Glomerular endothelial cell (primary cell): ENCODE results near the gene ITPR2. TPM values are rescaled to one million over a fixed set of nuclear protein-coding genes. Genes with fewer than 3 reads are reported as not detected.
"Not testable (repeated sequence)": the region's sequence is repeated elsewhere in the genome, so short reads cannot be mapped to it uniquely, and the experiment has no call there.

Experiments used
- DNase-seq: peaks from one replicate; pipeline ENCODE4 v3.0.0-alpha.2; 2011; ENCODE audit warnings: low read depth, low spot score; ENCODE audit errors: extremely low read depth
- total RNA-seq: library from RNA; depleted of rRNA; stranded (reverse); fragments of >200 nt; gene quantifications from 2 replicates; pipeline ENCODE4 v1.2.3, GENCODE V29; 2015

ITPR2 gene
- total RNA-seq, 1 donor from 2014 or later, result 39.7 TPM

DNA sequence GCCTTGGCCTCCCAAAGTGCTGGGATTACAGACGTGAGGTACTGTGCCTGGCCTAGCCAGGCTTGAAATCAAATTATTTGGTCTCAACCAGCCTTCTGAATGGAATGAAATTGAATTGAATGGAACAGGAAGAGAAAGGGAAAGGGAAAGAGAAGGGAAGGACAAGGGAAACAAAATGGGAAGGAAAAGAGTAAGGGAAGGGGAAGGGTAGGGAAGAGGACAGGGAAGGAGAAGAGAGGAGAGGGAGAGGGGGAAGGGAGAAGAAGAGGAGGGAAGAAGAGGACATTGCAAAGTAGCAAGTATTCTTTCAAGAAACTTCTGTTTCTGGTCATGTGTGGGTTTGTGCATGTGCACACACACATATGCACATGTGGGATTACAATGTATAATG is 97.8 kb downstream of the ITPR2 start:
- no peak for DNase-seq

- DNase-seq, result no peak
Observed at GRCh38 chr12:26734510-26735248, 98.3 kb downstream of the ITPR2 start.

DNA sequence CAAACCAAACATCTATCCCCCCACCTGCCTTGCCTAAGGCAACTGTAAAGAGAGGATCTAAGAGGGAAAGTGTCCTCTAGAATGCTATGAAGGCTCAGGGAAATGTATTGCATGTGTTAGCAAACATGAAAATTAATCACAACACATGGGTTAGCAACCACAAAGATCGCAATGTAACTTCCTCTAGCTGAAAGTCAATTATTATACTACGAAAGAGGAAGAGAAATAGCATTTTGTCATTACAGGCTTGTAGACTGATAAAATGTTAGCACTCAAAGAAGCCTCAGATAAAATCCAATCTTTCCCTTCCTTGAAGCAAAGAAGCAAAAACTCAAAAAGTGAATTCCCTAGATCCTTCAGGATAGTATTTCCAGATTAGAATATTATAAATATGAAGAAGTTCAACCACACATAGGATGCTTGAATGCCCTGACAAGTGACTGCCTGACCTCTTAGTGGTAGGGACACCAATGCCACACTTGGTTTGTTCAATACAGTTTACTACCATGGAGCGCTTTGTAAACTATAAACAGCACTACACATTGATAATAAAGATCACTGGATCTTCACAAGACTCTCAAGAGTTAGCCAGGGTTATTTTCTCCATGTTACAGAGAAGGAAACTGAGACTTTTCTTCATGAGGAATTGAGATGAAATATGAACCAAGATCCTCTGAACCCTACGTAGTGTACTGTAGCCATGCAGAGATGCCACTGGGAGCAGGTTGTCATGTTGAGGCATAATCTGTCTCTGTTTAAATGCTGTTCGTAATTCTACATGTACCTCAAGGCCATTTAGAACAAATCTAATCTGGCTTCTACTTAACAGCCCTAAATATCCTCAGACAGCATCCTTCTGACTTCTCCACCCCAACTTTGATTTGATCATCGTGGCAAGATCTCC is 100.7 kb downstream of the ITPR2 start:
- no peak for DNase-seq

- DNase-seq, result peak; percentile 69
Observed at GRCh38 chr12:26730481-26731350, 102.3 kb downstream of the ITPR2 start.

- not testable (repeated sequence) for DNase-seq
Observed at GRCh38 chr12:26729137-26729671, 103.8 kb downstream of the ITPR2 start.

- DNase-seq, result no peak
Observed at GRCh38 chr12:26728205-26729050, 104.6 kb downstream of the ITPR2 start.

DNA sequence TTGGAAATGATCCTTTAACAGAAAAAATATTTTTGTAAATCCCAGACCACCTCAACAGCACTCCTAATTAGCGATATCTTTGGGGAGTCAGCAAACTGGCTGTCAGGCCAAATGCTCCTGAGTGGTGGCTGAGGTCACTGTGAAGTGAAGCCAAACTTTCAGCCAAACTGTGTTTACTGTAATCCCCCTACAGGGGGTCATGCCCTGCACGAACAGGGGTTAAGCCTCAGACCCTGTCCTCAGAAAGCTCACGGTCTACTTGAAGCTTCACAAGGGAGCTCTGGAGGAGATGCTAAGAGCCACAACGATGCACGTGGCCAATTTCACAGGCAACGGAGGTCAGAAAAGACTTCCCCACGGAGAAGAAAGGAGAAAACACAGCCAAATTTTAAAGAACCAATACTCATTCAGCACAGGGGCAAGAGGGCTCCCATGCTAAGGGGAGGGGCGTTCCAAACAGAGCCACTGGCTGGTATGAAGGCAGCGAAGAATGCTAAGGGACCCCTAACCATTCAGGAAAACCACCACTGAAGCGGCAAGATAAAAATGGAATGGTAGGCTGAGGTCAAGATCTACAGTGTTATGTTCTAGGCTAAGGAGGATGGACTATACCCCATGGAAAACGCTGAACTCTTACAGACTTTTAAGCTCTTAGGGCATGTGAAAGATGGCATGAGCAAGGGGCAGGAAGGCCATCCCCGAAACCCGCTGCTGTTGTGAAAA is 105.4 kb downstream of the ITPR2 start:
- DNase-seq, result no peak

DNA sequence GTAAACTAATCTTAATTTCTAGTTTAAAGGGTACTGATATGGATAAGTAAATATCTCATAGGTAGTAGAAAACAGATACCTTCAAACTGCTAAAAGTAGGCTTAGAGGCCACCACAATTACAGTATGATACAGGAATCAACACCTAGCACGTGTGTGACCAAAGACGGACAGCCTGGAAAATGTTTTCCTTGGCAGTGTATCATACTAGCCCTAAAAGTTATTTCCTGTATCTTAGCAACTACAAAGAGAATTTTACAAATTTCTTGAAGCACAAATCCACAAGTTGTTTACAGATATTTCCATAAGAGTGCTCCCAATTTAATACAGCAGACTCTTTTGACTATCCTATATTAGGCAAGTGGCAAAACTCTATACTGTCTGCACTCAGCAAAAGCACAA is 106.0 kb downstream of the ITPR2 start:
- no peak for DNase-seq

DNA sequence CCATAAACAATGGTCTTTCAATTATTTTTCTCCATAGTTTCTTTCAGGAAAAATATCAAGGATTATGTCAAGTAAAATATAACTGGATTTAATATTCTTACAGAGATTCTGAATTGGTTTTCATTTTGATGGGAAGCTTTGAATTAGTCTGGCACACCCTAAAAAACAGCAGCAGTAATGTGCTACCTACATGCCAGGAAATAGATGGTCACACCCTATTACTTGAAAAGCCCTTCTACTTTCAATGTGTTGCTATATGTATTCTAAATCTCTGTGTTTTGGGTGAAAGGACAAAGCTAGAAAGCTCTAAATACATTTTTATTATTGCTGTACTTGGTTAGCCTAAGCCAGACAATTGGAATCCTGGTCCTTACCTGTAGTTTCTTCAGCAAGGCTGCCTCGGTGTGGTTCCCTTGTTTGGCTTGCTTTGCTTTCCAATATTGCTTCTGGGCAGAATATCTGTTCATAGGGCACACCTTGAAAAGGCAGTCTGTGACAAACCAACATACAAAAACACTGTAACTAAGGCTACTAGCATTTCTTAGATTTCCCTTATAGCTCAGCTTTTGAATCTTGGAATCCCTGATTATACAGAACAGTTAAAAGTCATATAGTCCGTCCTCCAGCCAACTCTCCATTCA is 107.6 kb downstream of the ITPR2 start:
- no peak for DNase-seq

- no peak for DNase-seq
Observed at GRCh38 chr12:26724309-26724702, 108.7 kb downstream of the ITPR2 start.

DNA sequence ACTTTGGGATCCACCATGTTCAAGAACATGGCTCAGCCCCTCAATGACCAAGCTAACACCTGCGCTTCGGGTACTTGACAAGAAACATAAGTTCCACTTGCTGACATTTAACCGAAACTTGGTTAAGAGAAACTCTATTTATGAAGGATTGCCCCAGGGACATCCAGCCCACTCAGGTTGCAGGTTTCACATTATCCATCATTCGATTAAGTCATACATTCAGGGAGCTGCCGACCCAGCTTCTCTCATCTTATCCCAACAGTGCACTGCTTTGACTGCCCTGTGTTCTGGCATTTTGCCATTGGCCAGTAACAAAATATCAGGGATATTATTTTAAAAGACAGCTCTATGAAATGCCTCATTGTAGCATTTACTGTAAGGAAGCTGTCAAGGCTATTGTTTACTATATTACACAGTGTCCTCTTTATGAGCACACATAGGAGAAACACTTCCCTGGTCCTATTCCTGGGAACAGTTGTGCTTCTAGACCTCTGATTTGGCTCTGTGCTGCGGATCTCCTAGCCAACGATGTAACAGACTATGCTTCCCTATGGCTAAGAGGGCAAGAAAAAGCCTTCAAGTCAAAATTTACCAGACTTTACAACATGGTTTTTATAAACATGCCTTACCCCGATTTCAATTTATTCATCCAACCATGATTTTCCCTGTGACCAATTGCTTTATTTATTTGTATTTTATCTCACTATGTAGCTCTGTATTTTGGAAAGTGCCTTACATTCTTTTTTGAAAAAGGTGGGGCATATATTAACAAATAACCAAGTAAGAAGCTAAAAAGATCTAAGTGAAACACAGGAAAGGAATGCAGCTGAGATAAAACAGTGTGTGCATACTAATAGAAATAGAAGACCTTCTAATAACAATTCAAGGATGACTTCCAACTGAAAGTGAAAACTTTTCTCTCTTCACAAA is 109.3 kb downstream of the ITPR2 start:
- DNase-seq, result no peak

GRCh38 chr12:26721800-26722199 is 111.2 kb downstream of the ITPR2 start:
- DNase-seq, result no peak

DNA sequence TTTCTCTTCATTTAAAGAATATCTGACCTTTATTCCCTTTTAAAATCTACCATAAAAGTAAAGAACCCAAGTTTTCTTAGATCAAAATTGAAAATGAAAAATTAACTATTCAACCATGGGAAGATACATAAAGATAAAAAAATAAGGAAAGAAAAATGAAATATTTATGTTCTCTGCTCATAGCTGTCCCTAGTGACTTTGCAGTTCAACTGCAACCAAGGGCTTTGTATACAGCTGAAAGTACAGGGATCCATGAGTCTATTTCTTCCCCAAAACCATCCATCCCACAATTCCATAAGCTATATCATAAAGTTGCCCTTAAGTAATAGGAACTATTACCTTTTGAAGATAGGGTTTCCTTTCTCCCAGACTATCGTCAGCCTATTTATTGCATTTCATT is 113.1 kb downstream of the ITPR2 start:
- DNase-seq, result no peak

GRCh38 chr12:26717757-26718156 is 115.2 kb downstream of the ITPR2 start:
- no peak for DNase-seq

- DNase-seq, result no peak
Observed at GRCh38 chr12:26715232-26715631, 117.8 kb downstream of the ITPR2 start.

DNA sequence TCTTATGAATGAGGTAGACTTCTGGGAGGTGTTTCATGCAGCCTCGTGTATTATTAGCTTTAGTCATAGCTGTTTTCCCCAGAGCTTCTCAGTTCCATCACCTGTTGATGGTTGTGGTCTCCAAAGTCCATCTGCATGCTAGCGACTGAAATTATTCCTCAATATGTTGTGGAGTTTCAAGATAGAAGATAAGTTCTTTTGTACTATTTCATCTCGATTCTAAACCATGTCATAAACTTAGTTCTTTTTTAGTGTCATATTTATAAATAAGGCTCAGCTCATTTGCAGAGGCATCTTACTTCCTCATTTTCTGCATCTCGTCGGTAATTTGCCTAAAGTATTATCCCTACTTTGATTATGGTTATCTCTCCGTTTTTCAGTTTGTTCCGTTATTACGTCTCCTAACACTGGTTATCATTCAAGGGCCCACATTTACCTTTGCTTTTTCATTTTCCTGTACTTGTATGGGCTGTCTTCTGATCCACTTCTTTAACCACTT is 119.1 kb downstream of the ITPR2 start:
- DNase-seq, result no peak

DNA sequence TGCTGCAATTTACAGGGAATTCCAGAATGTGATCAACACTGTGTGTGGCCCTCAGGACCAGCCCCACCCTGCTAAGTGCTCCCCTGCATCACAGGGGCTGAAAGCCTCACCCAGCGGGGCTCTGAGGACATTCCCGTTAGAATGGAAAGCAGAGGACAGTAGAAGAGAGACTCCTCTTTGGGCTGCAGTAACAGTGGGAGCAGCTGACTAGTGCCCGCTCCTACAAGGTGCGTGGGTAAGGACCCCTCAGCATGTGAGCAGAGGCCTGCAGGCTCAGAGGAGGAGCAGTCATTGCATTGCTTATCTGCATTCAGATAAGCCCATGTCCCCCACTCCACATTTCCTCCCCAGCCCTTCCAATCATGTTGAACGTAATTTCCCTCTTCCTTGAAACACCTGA is 120.1 kb downstream of the ITPR2 start:
- no peak for DNase-seq
